HepG2 (cell line): Measurements from ENCODE around the gene MAP2K2. TPM values are rescaled to one million over a fixed set of nuclear protein-coding genes. Genes with fewer than 3 reads are reported as not detected.

Source experiments
- CBX1 ChIP-seq: IDR thresholded peaks from one replicate; pipeline ENCODE4 v1.6.1; 2016; ENCODE audit warnings: antibody characterized with exemption, low read depth
- CEBPG ChIP-seq: IDR thresholded peaks from 2 replicates; pipeline ENCODE4 v1.6.1; 2016
- CHCHD3 ChIP-seq: sonication (generic); formaldehyde crosslinking; IDR thresholded peaks from 2 replicates; pipeline ENCODE4 v1.8.0; 2022; ENCODE audit warnings: mild to moderate bottlenecking, missing genetic modification reagents, moderate library complexity
- E2F5 ChIP-seq: sonication (generic); formaldehyde crosslinking; conservative IDR thresholded peaks from 2 replicates; pipeline ENCODE4 v1.4.0; 2020; ENCODE audit warnings: missing genetic modification reagents
- FOXO1 ChIP-seq: sonication (generic); formaldehyde crosslinking; IDR thresholded peaks from 2 replicates; pipeline ENCODE4 v1.4.0; 2020; ENCODE audit warnings: missing genetic modification reagents
- HDAC2 ChIP-seq: sonication (generic); formaldehyde crosslinking; IDR thresholded peaks from 2 replicates; pipeline ENCODE4 v1.4.0; 2020; ENCODE audit warnings: missing genetic modification reagents
- RAD21 ChIP-seq: fragments of 450-650 bp; formaldehyde crosslinking; IDR thresholded peaks from 2 replicates; pipeline ENCODE4 v1.5.0; 2020; ENCODE audit warnings: mild to moderate bottlenecking
- RBM22 ChIP-seq: fragments of 200-400 bp; formaldehyde crosslinking; optimal IDR thresholded peaks from 2 replicates; pipeline ENCODE3; 2017; ENCODE audit warnings: mild to moderate bottlenecking, low read length, moderate library complexity
- SIX4 ChIP-seq: sonication (generic); formaldehyde crosslinking; IDR thresholded peaks from 2 replicates; pipeline ENCODE4 v1.4.0; 2020; ENCODE audit warnings: missing genetic modification reagents
- SNAI1 ChIP-seq: sonication (generic); formaldehyde crosslinking; IDR thresholded peaks from 2 replicates; pipeline ENCODE4 v1.5.0; 2020; ENCODE audit warnings: mild to moderate bottlenecking, missing genetic modification reagents, borderline replicate concordance
- ZBTB3 ChIP-seq: sonication (generic); formaldehyde crosslinking; IDR thresholded peaks from 2 replicates; pipeline ENCODE4 v1.4.0; 2020; ENCODE audit warnings: low read depth, mild to moderate bottlenecking, moderate library complexity, missing genetic modification reagents, borderline replicate concordance
- ZFP62 ChIP-seq: sonication (generic); formaldehyde crosslinking; IDR thresholded peaks from 2 replicates; pipeline ENCODE4 v1.4.0; 2020; ENCODE audit warnings: missing genetic modification reagents
- ZFP82 ChIP-seq: sonication (generic); formaldehyde crosslinking; IDR thresholded peaks from 2 replicates; pipeline ENCODE4 v1.5.1; 2020; ENCODE audit warnings: mild to moderate bottlenecking, missing genetic modification reagents, borderline replicate concordance
- ZNF296 ChIP-seq: sonication (generic); formaldehyde crosslinking; conservative IDR thresholded peaks from 2 replicates; pipeline ENCODE4 v1.5.0; 2020; ENCODE audit warnings: mild to moderate bottlenecking, missing genetic modification reagents
- ZNF430 ChIP-seq: sonication (generic); formaldehyde crosslinking; IDR thresholded peaks from 2 replicates; pipeline ENCODE4 v1.9.0; 2021; ENCODE audit warnings: mild to moderate bottlenecking, missing genetic modification reagents
- ZNF446 ChIP-seq: sonication (generic); formaldehyde crosslinking; IDR thresholded peaks from 2 replicates; pipeline ENCODE4 v1.5.0; 2020; ENCODE audit warnings: mild to moderate bottlenecking, missing genetic modification reagents
- ZNF570 ChIP-seq: sonication (generic); formaldehyde crosslinking; IDR thresholded peaks from 2 replicates; pipeline ENCODE4 v1.4.0; 2020; ENCODE audit warnings: mild to moderate bottlenecking, missing genetic modification reagents, borderline replicate concordance
- ZNF619 ChIP-seq: sonication (generic); formaldehyde crosslinking; IDR thresholded peaks from 2 replicates; pipeline ENCODE4 v1.4.0; 2020; ENCODE audit warnings: mild to moderate bottlenecking, missing genetic modification reagents
- polyA plus RNA-seq, 8 experiments: library from polyadenylated mRNA; depleted of rRNA in 3 of 8; stranded (reverse) in 7 of 8; unstranded in 1 of 8; fragments of >200 nt; fragmentation: Illumina TruSeq in 4 of 8; extraction: Trizol in 4 of 8; gene quantifications; 2 replicates each; pipeline versions ENCODE4 v1.2.1 to v1.2.3, GENCODE V29; 2011 to 2016; ENCODE audit warnings: low read depth in 4 of 8, missing spikeins in 1 of 8, mixed read lengths in 1 of 8; ENCODE audit not compliant: insufficient read depth in 1 of 8
- total RNA-seq, 5 experiments: library from RNA; depleted of rRNA; stranded (reverse); fragments of >200 nt; fragmentation: Illumina TruSeq; extraction: Trizol; gene quantifications; 2 replicates each; pipeline ENCODE4 v1.2.3, GENCODE V29; 2016; ENCODE audit warnings: low read depth in 1 of 5
- TF ChIP-seq, protein P1 (sequence below): sonication (generic); formaldehyde crosslinking; IDR thresholded peaks from 2 replicates; pipeline ENCODE4 v1.5.1; 2020; ENCODE audit warnings: mild to moderate bottlenecking, missing genetic modification reagents, borderline replicate concordance
- TF ChIP-seq, protein P2 (sequence below): sonication (generic); formaldehyde crosslinking; conservative IDR thresholded peaks from 2 replicates; pipeline ENCODE4 v1.4.0; 2020; ENCODE audit warnings: missing genetic modification reagents
- TF ChIP-seq, protein P3 (sequence below): sonication (generic); formaldehyde crosslinking; IDR thresholded peaks from 2 replicates; pipeline ENCODE4 v1.8.0; 2022; ENCODE audit warnings: missing genetic modification reagents, mild to moderate bottlenecking, borderline replicate concordance
- TF ChIP-seq, protein P4 (sequence below): sonication (generic); formaldehyde crosslinking; IDR thresholded peaks from 2 replicates; pipeline ENCODE4 v1.8.1; 2023; ENCODE audit warnings: mild to moderate bottlenecking, moderate library complexity, missing genetic modification reagents

The MAP2K2 gene
- total and polyA plus RNA-seq, 2 of the 13 experiments (the other 11 are each of a cell fraction or from before 2014, with no cell fraction given) = 70.3 to 80.9 TPM

DNA sequence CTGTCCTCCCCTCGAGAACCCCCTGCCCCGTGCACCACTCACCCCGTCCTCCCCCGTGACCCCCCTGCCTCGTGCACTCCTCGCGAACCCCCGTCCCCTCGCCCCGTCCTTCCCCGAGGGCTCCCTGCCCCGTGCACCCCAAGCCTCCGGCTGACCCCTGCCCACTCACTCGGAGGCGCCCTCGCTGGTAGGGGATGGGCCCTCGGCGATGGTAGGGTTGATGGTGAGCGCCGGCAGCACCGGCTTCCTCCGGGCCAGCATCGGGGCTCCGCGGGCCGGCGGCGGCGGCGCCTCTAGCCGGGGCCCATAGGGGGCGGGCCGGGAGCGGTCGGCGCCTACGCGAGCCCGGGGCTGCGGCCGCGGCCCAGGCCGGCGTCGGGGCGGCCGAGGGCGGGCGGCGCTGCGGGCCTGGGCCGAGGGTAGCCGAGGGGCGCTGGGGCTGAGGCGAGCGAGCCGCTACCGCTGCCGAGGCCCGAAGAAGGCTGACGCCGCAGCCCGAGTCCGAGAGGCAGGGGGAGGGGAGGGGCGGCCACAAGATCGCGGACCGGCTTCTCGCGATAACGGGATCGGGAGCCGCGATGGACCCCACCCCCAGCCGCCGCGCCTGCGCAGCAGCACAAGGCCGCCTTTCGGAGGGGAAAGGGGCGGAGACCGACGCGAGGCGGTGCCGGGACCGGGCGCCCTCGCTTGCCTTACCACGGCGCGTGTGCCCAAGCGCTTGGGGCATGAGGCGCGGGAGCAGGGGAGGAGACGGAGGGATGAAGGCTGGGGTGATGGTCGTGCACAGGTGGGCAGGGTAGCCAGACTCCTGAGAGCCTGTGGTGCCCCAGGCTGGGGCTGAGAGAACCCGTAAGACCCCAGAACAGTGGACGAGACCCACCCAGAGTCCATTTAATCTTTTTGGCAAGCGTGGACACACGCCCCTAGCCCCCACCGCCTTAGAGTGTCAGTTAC, at the start of gene MAP2K2 (continued):
- TF ChIP-seq ZNF446 = 0 out of 2 replicates have a peak, but pooled peaks have one; percentile 44
- TF ChIP-seq ZFP82 (CRISPR knock-in tag) = no peak
- peak; percentile 81 for TF ChIP-seq CBX1
- TF ChIP-seq CHCHD3 = no peak; the same call in none of the 2 replicates
- TF ChIP-seq HDAC2 = peak; percentile 24; the same call in 1 of the 2 replicates
- TF ChIP-seq, protein P1, sequence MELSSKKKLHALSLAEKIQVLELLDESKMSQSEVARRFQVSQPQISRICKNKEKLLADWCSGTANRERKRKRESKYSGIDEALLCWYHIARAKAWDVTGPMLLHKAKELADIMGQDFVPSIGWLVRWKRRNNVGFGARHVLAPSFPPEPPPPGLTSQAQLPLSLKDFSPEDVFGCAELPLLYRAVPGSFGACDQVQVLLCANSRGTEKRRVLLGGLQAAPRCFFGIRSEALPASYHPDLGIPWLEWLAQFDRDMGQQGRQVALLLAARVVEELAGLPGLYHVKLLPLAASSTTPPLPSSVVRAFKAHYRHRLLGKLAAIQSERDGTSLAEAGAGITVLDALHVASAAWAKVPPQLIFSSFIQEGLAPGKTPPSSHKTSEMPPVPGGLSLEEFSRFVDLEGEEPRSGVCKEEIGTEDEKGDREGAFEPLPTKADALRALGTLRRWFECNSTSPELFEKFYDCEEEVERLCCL (CRISPR knock-in tag) = no peak
- TF ChIP-seq E2F5 = peak; percentile 65; the same call in 1 of the 2 replicates
- TF ChIP-seq ZBTB3 (CRISPR knock-in tag) = no peak
- TF ChIP-seq, protein P2, sequence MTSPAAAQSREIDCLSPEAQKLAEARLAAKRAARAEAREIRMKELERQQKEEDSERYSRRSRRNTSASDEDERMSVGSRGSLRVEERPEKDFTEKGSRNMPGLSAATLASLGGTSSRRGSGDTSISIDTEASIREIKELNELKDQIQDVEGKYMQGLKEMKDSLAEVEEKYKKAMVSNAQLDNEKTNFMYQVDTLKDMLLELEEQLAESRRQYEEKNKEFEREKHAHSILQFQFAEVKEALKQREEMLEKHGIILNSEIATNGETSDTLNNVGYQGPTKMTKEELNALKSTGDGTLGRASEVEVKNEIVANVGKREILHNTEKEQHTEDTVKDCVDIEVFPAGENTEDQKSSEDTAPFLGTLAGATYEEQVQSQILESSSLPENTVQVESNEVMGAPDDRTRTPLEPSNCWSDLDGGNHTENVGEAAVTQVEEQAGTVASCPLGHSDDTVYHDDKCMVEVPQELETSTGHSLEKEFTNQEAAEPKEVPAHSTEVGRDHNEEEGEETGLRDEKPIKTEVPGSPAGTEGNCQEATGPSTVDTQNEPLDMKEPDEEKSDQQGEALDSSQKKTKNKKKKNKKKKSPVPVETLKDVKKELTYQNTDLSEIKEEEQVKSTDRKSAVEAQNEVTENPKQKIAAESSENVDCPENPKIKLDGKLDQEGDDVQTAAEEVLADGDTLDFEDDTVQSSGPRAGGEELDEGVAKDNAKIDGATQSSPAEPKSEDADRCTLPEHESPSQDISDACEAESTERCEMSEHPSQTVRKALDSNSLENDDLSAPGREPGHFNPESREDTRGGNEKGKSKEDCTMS (CRISPR knock-in tag) = no peak
- TF ChIP-seq ZNF619 = peak; percentile 80; the same call in 1 of the 2 replicates
- TF ChIP-seq RBM22 = no peak
- no peak; the same call in 1 of the 2 replicates for TF ChIP-seq FOXO1 (CRISPR knock-in tag)
- 0 out of 2 replicates have a peak, but pooled peaks have one; percentile 74 for TF ChIP-seq ZNF430 (CRISPR knock-in tag)
- TF ChIP-seq CEBPG (CRISPR knock-in tag) = peak; percentile 44
- TF ChIP-seq, protein P3, sequence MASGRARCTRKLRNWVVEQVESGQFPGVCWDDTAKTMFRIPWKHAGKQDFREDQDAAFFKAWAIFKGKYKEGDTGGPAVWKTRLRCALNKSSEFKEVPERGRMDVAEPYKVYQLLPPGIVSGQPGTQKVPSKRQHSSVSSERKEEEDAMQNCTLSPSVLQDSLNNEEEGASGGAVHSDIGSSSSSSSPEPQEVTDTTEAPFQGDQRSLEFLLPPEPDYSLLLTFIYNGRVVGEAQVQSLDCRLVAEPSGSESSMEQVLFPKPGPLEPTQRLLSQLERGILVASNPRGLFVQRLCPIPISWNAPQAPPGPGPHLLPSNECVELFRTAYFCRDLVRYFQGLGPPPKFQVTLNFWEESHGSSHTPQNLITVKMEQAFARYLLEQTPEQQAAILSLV = peak; percentile 72; the same call in 1 of the 2 replicates
- no peak for TF ChIP-seq SNAI1 (CRISPR knock-in tag)
- peak; percentile 60; the same call in 1 of the 2 replicates for TF ChIP-seq RAD21 (CRISPR knock-in tag)
- no peak for TF ChIP-seq ZFP62 (CRISPR knock-in tag)
- TF ChIP-seq ZNF570 (CRISPR knock-in tag) = 0 out of 2 replicates have a peak, but pooled peaks have one; percentile 47
- TF ChIP-seq, protein P4, sequence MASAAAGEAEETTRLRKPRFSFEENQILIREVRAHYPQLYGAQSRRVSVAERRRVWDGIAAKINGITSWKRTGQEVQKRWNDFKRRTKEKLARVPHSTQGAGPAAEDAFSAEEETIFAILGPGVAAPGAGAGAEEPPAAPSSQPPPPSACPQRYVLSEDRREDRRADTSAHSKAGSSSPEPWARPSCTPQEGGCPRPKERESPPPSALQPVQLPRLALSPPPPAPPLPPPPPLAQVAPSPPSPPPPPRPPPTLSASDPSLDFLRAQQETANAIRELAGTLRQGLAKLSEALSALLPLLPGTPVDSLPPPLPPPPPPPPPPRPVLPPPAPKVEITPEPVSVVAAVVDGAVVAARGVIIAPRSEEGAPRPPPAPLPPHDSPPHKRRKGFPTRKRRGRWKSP (CRISPR knock-in tag) = no peak
- no peak; the same call in 1 of the 2 replicates for TF ChIP-seq SIX4 (CRISPR knock-in tag)
- no peak for TF ChIP-seq ZNF296 (CRISPR knock-in tag)
